ENCODE measurements around the gene KAT6B. TPM values are rescaled to one million over a fixed set of nuclear protein-coding genes. Genes with fewer than 3 reads are reported as not detected.
"Not testable (repeated sequence)": the region's sequence is repeated elsewhere in the genome, so short reads cannot be mapped to it uniquely, and the experiment has no call there.

Gene KAT6B
- total and polyA plus RNA-seq, 2 donors from 2014 or later: 2.9 to 34.2 TPM

DNA sequence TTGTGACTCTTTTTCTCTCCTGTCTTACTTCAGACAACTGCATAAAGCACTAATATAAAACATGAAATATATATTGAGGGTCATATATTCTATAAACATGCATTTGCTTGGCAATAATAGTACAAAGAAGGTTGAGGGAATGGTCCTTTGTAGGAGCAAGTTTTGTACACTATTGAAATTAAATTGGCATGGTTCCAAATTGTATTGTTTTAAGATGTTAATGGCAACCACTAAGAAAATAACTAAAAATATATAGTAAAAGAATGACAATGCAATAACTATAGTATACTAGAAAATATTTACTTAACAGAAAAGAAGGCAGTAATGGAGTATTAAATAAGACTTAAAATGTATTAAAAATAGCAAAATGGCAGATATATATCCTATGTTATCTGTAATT, 33.7 kb upstream of the KAT6B start:
- Histone ChIP-seq H3K36me3 (ENCODE audit: control insufficient read depth in 2 of 3, insufficient read depth in 3 of 3, low read length in 3 of 3) (no peaks in the 10 kb centered on the region), H3K4me3 (ENCODE audit: low read length in 3 of 3) (no peak overlapping the region), H3K27me3 (ENCODE audit: control insufficient read depth, insufficient read depth, low read length) (no peaks in the 10 kb centered on the region), H3K27ac (ENCODE audit: low read depth in 2 of 2, low read length in 2 of 2) (no peak overlapping the region), H3K9ac (ENCODE audit: low read length in 3 of 3) (no peak overlapping the region), H3K4me1 (ENCODE audit: control insufficient read depth in 2 of 3, insufficient read depth in 2 of 3, low read depth in 1 of 3, low read length in 3 of 3) (no peaks in the 10 kb centered on the region), H3K9me3 (ENCODE audit: control insufficient read depth in 2 of 3, insufficient read depth in 1 of 3, low read length in 3 of 3) (no peaks in the 10 kb centered on the region)
- intact Hi-C loops (cut with DNase I): no loop called here
- TF ChIP-seq, protein P1, sequence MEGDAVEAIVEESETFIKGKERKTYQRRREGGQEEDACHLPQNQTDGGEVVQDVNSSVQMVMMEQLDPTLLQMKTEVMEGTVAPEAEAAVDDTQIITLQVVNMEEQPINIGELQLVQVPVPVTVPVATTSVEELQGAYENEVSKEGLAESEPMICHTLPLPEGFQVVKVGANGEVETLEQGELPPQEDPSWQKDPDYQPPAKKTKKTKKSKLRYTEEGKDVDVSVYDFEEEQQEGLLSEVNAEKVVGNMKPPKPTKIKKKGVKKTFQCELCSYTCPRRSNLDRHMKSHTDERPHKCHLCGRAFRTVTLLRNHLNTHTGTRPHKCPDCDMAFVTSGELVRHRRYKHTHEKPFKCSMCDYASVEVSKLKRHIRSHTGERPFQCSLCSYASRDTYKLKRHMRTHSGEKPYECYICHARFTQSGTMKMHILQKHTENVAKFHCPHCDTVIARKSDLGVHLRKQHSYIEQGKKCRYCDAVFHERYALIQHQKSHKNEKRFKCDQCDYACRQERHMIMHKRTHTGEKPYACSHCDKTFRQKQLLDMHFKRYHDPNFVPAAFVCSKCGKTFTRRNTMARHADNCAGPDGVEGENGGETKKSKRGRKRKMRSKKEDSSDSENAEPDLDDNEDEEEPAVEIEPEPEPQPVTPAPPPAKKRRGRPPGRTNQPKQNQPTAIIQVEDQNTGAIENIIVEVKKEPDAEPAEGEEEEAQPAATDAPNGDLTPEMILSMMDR (IDR thresholded peaks at IDR 0.05; ENCODE audit: borderline replicate concordance, extremely low read depth, insufficient read depth): no peak
- DNase-seq (no peak), FAIRE-seq (no peak)

DNA sequence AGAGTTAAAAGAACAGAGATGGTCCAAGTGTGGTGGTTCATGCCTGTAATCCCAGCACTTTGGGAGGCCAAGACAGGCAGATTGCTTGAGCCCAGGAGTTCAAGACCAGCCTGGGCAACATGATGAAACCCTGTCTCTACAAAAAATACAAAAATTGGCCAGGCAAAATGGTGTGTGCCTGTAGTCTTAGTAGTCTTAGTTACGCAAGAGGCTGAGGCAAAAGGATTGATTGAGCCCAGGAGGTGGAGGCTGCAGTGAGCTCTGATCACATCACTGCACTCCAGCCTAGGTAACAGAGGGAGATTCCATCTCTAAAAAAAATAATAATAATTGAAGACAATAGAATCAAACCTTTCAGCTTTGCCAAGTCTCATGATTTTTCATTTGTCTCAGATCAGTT, 33.2 kb upstream of the KAT6B start:
- H3K4me3 ChIP-seq (ENCODE audit: low read length in 3 of 3); H3K27me3 ChIP-seq (ENCODE audit: control insufficient read depth, insufficient read depth, low read length); H3K36me3 ChIP-seq (ENCODE audit: control insufficient read depth in 2 of 3, insufficient read depth in 3 of 3, low read length in 3 of 3); intact Hi-C loops (cut with DNase I); FAIRE-seq; H3K4me1 ChIP-seq (ENCODE audit: control insufficient read depth in 2 of 3, insufficient read depth in 2 of 3, low read depth in 1 of 3, low read length in 3 of 3); H3K9me3 ChIP-seq (ENCODE audit: control insufficient read depth in 2 of 3, insufficient read depth in 1 of 3, low read length in 3 of 3); DNase-seq; H3K27ac ChIP-seq (ENCODE audit: low read depth in 2 of 2, low read length in 2 of 2); H3K9ac ChIP-seq (ENCODE audit: low read length in 3 of 3): not testable (repeated sequence)

DNA sequence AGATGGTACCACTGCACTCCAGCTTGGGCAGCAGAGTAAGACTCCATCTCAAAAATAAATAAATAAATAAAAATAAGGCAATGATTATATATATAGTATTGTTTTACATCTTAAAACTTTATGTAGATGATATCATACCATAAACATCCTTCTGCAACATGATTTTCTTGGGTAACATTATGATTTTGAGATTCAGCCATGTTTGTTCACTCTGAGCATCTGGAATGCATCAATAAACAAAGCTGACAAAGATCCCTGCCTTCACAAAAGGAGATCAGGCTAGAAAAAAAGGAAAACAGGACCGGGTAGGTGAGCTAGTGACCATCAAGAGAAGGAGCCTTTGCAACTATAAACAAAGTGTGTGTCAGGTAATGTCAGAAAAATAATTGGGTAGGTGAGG, 31.9 kb upstream of the KAT6B start:
- H3K4me3 ChIP-seq (ENCODE audit: low read length in 3 of 3): no peak overlapping the region
- no peak overlapping the region for H3K9ac ChIP-seq (ENCODE audit: low read length in 3 of 3)
- FAIRE-seq: no peak
- intact Hi-C loops (cut with DNase I): no loop called here
- no peak overlapping the region for H3K27ac ChIP-seq (ENCODE audit: low read depth in 2 of 2, low read length in 2 of 2)
- TF ChIP-seq, protein P1 (IDR thresholded peaks at IDR 0.05; ENCODE audit: borderline replicate concordance, extremely low read depth, insufficient read depth): no peak
- H3K9me3 ChIP-seq (ENCODE audit: control insufficient read depth in 2 of 3, insufficient read depth in 1 of 3, low read length in 3 of 3): no peaks in the 10 kb centered on the region
- no peaks in the 10 kb centered on the region for H3K27me3 ChIP-seq (ENCODE audit: control insufficient read depth, insufficient read depth, low read length)
- H3K36me3 ChIP-seq (ENCODE audit: control insufficient read depth in 2 of 3, insufficient read depth in 3 of 3, low read length in 3 of 3): no peaks in the 10 kb centered on the region
- H3K4me1 ChIP-seq (ENCODE audit: control insufficient read depth in 2 of 3, insufficient read depth in 2 of 3, low read depth in 1 of 3, low read length in 3 of 3): no peaks in the 10 kb centered on the region
- no peak for DNase-seq

DNA sequence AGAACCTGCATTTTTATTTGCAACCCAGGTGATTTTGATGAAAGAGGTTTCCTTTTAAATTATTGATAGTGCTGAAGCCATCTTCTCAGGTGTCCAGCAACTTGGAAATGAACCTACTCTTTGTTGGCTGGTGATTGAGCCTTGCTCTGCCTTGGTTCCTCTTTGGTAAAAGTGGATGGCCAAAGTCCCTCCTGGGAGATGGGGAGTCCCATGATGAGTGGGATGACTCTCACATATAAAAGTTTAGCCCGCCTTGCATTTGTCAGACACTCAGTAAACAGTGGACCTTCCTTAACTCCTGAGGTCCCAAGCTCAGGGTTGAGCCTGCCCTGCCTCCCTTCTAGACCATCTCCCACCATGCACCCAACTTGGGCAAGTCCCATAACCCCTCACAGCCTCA, 28.9 kb upstream of the KAT6B start:
- H3K9ac ChIP-seq (ENCODE audit: low read length in 3 of 3): no peak overlapping the region
- no peaks in the 10 kb centered on the region for H3K36me3 ChIP-seq (ENCODE audit: control insufficient read depth in 2 of 3, insufficient read depth in 3 of 3, low read length in 3 of 3)
- DNase-seq (no peak), FAIRE-seq (no peak)
- H3K9me3 ChIP-seq (ENCODE audit: control insufficient read depth in 2 of 3, insufficient read depth in 1 of 3, low read length in 3 of 3): no peaks in the 10 kb centered on the region
- intact Hi-C loops (cut with DNase I): no loop called here
- TF ChIP-seq, protein P1 (IDR thresholded peaks at IDR 0.05; ENCODE audit: borderline replicate concordance, extremely low read depth, insufficient read depth): no peak
- no peaks in the 10 kb centered on the region for H3K27me3 ChIP-seq (ENCODE audit: control insufficient read depth, insufficient read depth, low read length)
- no peak overlapping the region for H3K27ac ChIP-seq (ENCODE audit: low read depth in 2 of 2, low read length in 2 of 2)
- no peaks in the 10 kb centered on the region for H3K4me1 ChIP-seq (ENCODE audit: control insufficient read depth in 2 of 3, insufficient read depth in 2 of 3, low read depth in 1 of 3, low read length in 3 of 3)
- no peak overlapping the region for H3K4me3 ChIP-seq (ENCODE audit: low read length in 3 of 3)
